Mammary epithelial cell (primary cell): Measurements from ENCODE around the gene ABCB1.

ENCODE experiments used
- EZH2 ChIP-seq: IDR thresholded peaks from 2 replicates; pipeline ENCODE4 v1.6.1; 2012; ENCODE audit warnings: low read length, inconsistent platforms, borderline replicate concordance
- TF ChIP-seq, protein P1 (sequence below), 2 donors: IDR thresholded peaks in 1 of 2; conservative IDR thresholded peaks in 1 of 2; 2 replicates each; pipeline ENCODE4 v1.5.1; 2011 to 2012; ENCODE audit warnings: inconsistent platforms in 2 of 2, low read length in 2 of 2, mild to moderate bottlenecking in 2 of 2, control low read depth in 1 of 2, low read depth in 1 of 2; ENCODE audit not compliant: insufficient read depth in 1 of 2; ENCODE audit errors: extremely low read depth in 1 of 2

DNA sequence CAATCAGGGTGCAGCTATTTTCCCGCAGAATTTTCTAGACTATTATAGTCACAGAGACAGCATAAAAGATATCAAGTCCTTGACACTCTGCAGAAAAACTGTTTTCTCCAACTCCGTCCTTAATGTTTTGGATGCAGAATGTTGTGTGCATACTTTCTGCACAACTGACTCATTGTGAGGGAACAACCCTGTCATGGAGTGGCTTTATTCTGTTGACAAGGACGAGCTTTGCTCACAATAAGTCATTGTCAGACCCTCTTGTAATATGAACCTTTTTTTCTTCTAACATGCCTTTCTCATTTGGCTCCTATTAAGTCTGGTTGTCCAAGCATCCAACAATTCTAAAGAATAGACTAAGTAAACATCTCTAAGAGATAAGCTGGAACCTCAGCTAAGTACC, 142.5 kb downstream of the ABCB1 start:
- TF ChIP-seq, protein P1, sequence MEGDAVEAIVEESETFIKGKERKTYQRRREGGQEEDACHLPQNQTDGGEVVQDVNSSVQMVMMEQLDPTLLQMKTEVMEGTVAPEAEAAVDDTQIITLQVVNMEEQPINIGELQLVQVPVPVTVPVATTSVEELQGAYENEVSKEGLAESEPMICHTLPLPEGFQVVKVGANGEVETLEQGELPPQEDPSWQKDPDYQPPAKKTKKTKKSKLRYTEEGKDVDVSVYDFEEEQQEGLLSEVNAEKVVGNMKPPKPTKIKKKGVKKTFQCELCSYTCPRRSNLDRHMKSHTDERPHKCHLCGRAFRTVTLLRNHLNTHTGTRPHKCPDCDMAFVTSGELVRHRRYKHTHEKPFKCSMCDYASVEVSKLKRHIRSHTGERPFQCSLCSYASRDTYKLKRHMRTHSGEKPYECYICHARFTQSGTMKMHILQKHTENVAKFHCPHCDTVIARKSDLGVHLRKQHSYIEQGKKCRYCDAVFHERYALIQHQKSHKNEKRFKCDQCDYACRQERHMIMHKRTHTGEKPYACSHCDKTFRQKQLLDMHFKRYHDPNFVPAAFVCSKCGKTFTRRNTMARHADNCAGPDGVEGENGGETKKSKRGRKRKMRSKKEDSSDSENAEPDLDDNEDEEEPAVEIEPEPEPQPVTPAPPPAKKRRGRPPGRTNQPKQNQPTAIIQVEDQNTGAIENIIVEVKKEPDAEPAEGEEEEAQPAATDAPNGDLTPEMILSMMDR (conservative IDR thresholded peaks at IDR 0.05 in 1 of 2, IDR thresholded peaks at IDR 0.05 in 1 of 2; ENCODE audit: extremely low read depth in 1 of 2, insufficient read depth in 1 of 2, low read depth in 1 of 2, low read length in 2 of 2) = no peak
- no peak for TF ChIP-seq EZH2
